Spleen (tissue), 7 donors: ENCODE data around the gene RHEB.

ENCODE experiments used
- POLR2A ChIP-seq, 3 donors: fragments of 450-650 bp; IDR thresholded peaks; one replicate each; pipeline ENCODE4 v1.5.1; 2017; ENCODE audit warnings: antibody characterized with exemption in 3 of 3, mild to moderate bottlenecking in 1 of 3
- TF ChIP-seq, protein P1 (sequence below), 11 experiments: fragments of 200-600 bp in 7 of 11; fragments of 450-650 bp in 4 of 11; sonication (generic) in 4 of 11; IDR thresholded peaks in 8 of 11; conservative IDR thresholded peaks in 3 of 11; 1 replicate in 7 of 11; 2 replicates in 4 of 11; pipeline versions ENCODE4 v1.4.0 to v1.8.0; 2016 to 2021; ENCODE audit warnings: antibody characterized with exemption in 11 of 11, inconsistent platforms in 4 of 11, mild to moderate bottlenecking in 1 of 11
- donor health status: DM: no; HTN: no; CAD: no; lungs with moderate emphysema.
- donor health status: DM: no; HTN: no; CAD: no.
- donor health status: DM: no; HTN: no; CAD: no.

DNA sequence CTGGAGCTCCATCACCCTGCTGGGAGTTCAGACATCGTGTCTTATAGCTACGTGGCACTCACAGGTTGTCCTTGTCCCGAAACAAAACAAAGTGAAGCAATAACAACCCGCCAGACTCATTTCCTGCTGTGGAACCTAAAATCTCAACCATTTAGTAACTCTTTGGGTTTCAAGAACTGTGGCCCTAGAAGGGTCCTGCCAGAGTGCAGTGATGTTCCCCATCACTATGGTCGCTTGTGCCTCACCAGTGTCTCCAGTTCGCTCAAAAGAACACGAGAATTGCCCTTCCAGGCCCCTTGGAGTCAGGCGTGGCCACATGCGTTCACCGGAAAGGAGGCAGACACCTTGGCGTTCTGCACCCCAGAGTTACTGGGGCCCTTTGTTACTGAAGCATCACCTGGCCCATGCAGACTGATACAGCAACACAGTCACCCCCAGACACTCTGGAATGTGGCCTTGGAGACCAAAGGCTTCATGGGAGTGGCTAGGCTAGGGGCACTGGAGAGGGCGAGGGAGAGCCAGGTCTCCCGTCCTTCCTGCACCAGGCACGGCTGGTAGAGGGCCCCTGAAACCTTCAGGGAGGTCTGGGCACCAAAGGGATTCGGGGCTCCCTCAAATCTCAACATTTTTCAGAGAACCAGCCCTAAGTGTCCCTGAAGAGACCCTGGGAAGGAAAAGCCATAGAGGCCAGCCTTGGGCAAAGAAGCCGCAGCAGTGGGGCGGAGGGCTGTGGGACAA lies 80.7 kb downstream of the RHEB start:
- TF ChIP-seq, protein P1, sequence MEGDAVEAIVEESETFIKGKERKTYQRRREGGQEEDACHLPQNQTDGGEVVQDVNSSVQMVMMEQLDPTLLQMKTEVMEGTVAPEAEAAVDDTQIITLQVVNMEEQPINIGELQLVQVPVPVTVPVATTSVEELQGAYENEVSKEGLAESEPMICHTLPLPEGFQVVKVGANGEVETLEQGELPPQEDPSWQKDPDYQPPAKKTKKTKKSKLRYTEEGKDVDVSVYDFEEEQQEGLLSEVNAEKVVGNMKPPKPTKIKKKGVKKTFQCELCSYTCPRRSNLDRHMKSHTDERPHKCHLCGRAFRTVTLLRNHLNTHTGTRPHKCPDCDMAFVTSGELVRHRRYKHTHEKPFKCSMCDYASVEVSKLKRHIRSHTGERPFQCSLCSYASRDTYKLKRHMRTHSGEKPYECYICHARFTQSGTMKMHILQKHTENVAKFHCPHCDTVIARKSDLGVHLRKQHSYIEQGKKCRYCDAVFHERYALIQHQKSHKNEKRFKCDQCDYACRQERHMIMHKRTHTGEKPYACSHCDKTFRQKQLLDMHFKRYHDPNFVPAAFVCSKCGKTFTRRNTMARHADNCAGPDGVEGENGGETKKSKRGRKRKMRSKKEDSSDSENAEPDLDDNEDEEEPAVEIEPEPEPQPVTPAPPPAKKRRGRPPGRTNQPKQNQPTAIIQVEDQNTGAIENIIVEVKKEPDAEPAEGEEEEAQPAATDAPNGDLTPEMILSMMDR (IDR thresholded peaks at IDR 0.05 in 8 of 11, conservative IDR thresholded peaks at IDR 0.05 in 3 of 11): no peak
- no peak for TF ChIP-seq POLR2A (IDR thresholded peaks at IDR 0.05)
